ENCODE results near the gene MLLT3.

Gene MLLT3

GRCh38 chr9:20562051-20562450, 60.2 kb downstream of the MLLT3 start:
- Histone ChIP-seq H2AFZ (ENCODE audit: low read depth) (no peak overlapping the region), H3K9ac (no peak overlapping the region), H3K27ac (no peak overlapping the region), H3K4me1 (ENCODE audit: low read depth, poor library complexity, severe bottlenecking) (no peaks in the 10 kb centered on the region), H3K4me3 (IDR thresholded peaks at IDR 0.05; ENCODE audit: insufficient read depth, low read depth, low read length) (no peak overlapping the region), H3K27me3 (ENCODE audit: insufficient read depth, low read depth) (no peaks in the 10 kb centered on the region), H4K20me1 (ENCODE audit: insufficient read depth) (no peaks in the 10 kb centered on the region), H3K79me2 (ENCODE audit: insufficient read depth, low read depth) (no peaks in the 10 kb centered on the region), H3K4me2 (no peak overlapping the region), H3K36me3 (ENCODE audit: insufficient read depth) (no peaks in the 10 kb centered on the region)
- TF ChIP-seq CTCF (conservative IDR thresholded peaks at IDR 0.05; ENCODE audit: low read depth, low read length) = no peak

GRCh38 chr9:20561531-20561930, 60.8 kb downstream of the MLLT3 start:
- Histone ChIP-seq H3K9ac (no peak overlapping the region), H3K4me2 (no peak overlapping the region), H3K4me1 (ENCODE audit: low read depth, poor library complexity, severe bottlenecking) (no peaks in the 10 kb centered on the region), H3K4me3 (IDR thresholded peaks at IDR 0.05; ENCODE audit: insufficient read depth, low read depth, low read length) (no peak overlapping the region), H3K27ac (no peak overlapping the region), H4K20me1 (ENCODE audit: insufficient read depth) (no peaks in the 10 kb centered on the region), H3K36me3 (ENCODE audit: insufficient read depth) (no peaks in the 10 kb centered on the region), H3K79me2 (ENCODE audit: insufficient read depth, low read depth) (no peaks in the 10 kb centered on the region), H3K27me3 (ENCODE audit: insufficient read depth, low read depth) (no peaks in the 10 kb centered on the region), H2AFZ (ENCODE audit: low read depth) (no peak overlapping the region)
- no peak for TF ChIP-seq CTCF (conservative IDR thresholded peaks at IDR 0.05; ENCODE audit: low read depth, low read length)

GRCh38 chr9:20559231-20559890, 62.9 kb downstream of the MLLT3 start:
- Histone ChIP-seq H4K20me1 (ENCODE audit: insufficient read depth) (no peaks in the 10 kb centered on the region), H3K27me3 (ENCODE audit: insufficient read depth, low read depth) (no peaks in the 10 kb centered on the region), H3K4me1 (ENCODE audit: low read depth, poor library complexity, severe bottlenecking) (no peaks in the 10 kb centered on the region), H3K36me3 (ENCODE audit: insufficient read depth) (no peaks in the 10 kb centered on the region), H3K79me2 (ENCODE audit: insufficient read depth, low read depth) (no peaks in the 10 kb centered on the region), H3K4me3 (IDR thresholded peaks at IDR 0.05; ENCODE audit: insufficient read depth, low read depth, low read length) (no peak overlapping the region), H3K27ac (no peak overlapping the region), H3K9ac (no peak overlapping the region), H3K4me2 (no peak overlapping the region), H2AFZ (ENCODE audit: low read depth) (no peak overlapping the region)
- no peak for TF ChIP-seq CTCF (conservative IDR thresholded peaks at IDR 0.05; ENCODE audit: low read depth, low read length)

- Histone ChIP-seq H4K20me1 (ENCODE audit: insufficient read depth) (no peaks in the 10 kb centered on the region), H3K79me2 (ENCODE audit: insufficient read depth, low read depth) (no peaks in the 10 kb centered on the region), H3K4me1 (ENCODE audit: low read depth, poor library complexity, severe bottlenecking) (peaks cover 7% of the 10 kb centered on the region), H3K27ac (no peak overlapping the region), H3K36me3 (ENCODE audit: insufficient read depth) (no peaks in the 10 kb centered on the region), H3K4me3 (IDR thresholded peaks at IDR 0.05; ENCODE audit: insufficient read depth, low read depth, low read length) (no peak overlapping the region), H3K4me2 (no peak overlapping the region), H3K27me3 (ENCODE audit: insufficient read depth, low read depth) (no peaks in the 10 kb centered on the region), H2AFZ (ENCODE audit: low read depth) (no peak overlapping the region), H3K9ac (no peak overlapping the region)
- no peak for TF ChIP-seq CTCF (conservative IDR thresholded peaks at IDR 0.05; ENCODE audit: low read depth, low read length)
Measured at GRCh38 chr9:20558566-20559016, 63.7 kb downstream of the MLLT3 start.
